NCI-H2171 treated with DMSO at 0.1 percent for 48 hours (cell line): ENCODE measurements around the gene ZRANB2.

ENCODE experiments used
- DNase-seq: peaks from one replicate; lab custom pipeline; 2025; lab: John Stamatoyannopoulos, UW

Gene ZRANB2

GRCh38 chr1:71080739-71081696 is at the start of gene ZRANB2:
Gene ZRANB2 (minus strand): TSS chr1:71081035. CDS start chr1:71080995, 40 bp downstream.
- peak; percentile 98 for DNase-seq

GRCh38 chr1:71128060-71128459 is 47.2 kb upstream of the ZRANB2 start:
- DNase-seq: no peak

GRCh38 chr1:71118086-71118485 is 37.3 kb upstream of the ZRANB2 start:
- DNase-seq: no peak

GRCh38 chr1:71116729-71117128 is 35.9 kb upstream of the ZRANB2 start:
- DNase-seq: no peak

- DNase-seq: no peak
Measured at GRCh38 chr1:71106658-71107322, 26.0 kb upstream of the ZRANB2 start.

GRCh38 chr1:71104417-71104816 is 23.6 kb upstream of the ZRANB2 start:
- no peak for DNase-seq

GRCh38 chr1:71101839-71102376 is 21.1 kb upstream of the ZRANB2 start:
- DNase-seq: no peak

- no peak for DNase-seq
Measured at GRCh38 chr1:71097428-71097827, 16.6 kb upstream of the ZRANB2 start.

- DNase-seq: no peak
Measured at GRCh38 chr1:71094913-71095312, 14.1 kb upstream of the ZRANB2 start.

- peak; percentile 37 for DNase-seq
Measured at GRCh38 chr1:71093938-71094337, 13.1 kb upstream of the ZRANB2 start.

- DNase-seq: no peak
Measured at GRCh38 chr1:71089536-71090270, 8.9 kb upstream of the ZRANB2 start.

- no peak for DNase-seq
Measured at GRCh38 chr1:71088645-71089287, 7.9 kb upstream of the ZRANB2 start.

GRCh38 chr1:71087713-71088112 is 6.9 kb upstream of the ZRANB2 start:
- DNase-seq: no peak

GRCh38 chr1:71087060-71087459 is 6.2 kb upstream of the ZRANB2 start:
- DNase-seq: no peak

- no peak for DNase-seq
Measured at GRCh38 chr1:71086331-71086730, 5.5 kb upstream of the ZRANB2 start.

GRCh38 chr1:71083271-71083670 is 2.4 kb upstream of the ZRANB2 start:
- no peak for DNase-seq

- DNase-seq: no peak
Measured at GRCh38 chr1:71081697-71082080, 854 bp upstream of the ZRANB2 start.

GRCh38 chr1:71080230-71080738 is 551 bp downstream of the ZRANB2 start:
- DNase-seq: peak; percentile 64

- no peak for DNase-seq
Measured at GRCh38 chr1:71074681-71075080, 6.2 kb downstream of the ZRANB2 start.

- no peak for DNase-seq
Measured at GRCh38 chr1:71072273-71072672, 8.6 kb downstream of the ZRANB2 start.

- DNase-seq: no peak
Measured at GRCh38 chr1:71071720-71072119, 9.1 kb downstream of the ZRANB2 start.
